Right lung (tissue), 10 donors: ENCODE data around the gene DLX2. TPM values are rescaled to one million over a fixed set of nuclear protein-coding genes. Genes with fewer than 3 reads are reported as not detected.
"Not testable (repeated sequence)": the region's sequence is repeated elsewhere in the genome, so short reads cannot be mapped to it uniquely, and the experiment has no call there.

Source experiments
- DNase-seq, 2 donors: peaks; one replicate each; pipeline ENCODE4 v3.0.0-alpha.2; 2013
- long read RNA-seq, 8 donors: transcript quantifications; one replicate each; lab custom pipeline, GENCODE V29; 2026
- polyA plus RNA-seq, 5 donors: library from polyadenylated mRNA; unstranded; fragments of 120-200 nt; gene quantifications; one replicate each; pipeline versions ENCODE4 v1.2.1 to v1.2.3, GENCODE V29; 2013; ENCODE audit warnings: inconsistent platforms in 1 of 5, low replicate concordance in 1 of 5; ENCODE audit not compliant: insufficient read length in 5 of 5, insufficient read depth in 1 of 5

DLX2 gene
- not detected for polyA plus RNA-seq
- long read RNA-seq, donor 1: 0 reads
- long read RNA-seq, donor 2: 0 reads
- long read RNA-seq, donor 3: 0 reads
- long read RNA-seq, donor 4: 0 reads
- long read RNA-seq, donor 5: 0 reads
- long read RNA-seq, donor 6: 0 reads
- long read RNA-seq, donor 7: 0 reads
- long read RNA-seq, donor 8: 0 reads

GRCh38 chr2:172102391-172103359 lies at the start of gene DLX2:
DLX2 (minus strand) TSS chr2:172102900; CDS start chr2:172102538, 362 bp downstream.
- DNase-seq: peak; percentile 78 to 81

- DNase-seq: no peak
These were observed 45.4 kb upstream of the DLX2 start for GRCh38 chr2:172147944-172148650.

GRCh38 chr2:172143817-172144216 lies 41.1 kb upstream of the DLX2 start:
- DNase-seq: no peak

GRCh38 chr2:172138727-172139126 lies 36.0 kb upstream of the DLX2 start:
- not testable (repeated sequence) for DNase-seq

GRCh38 chr2:172137943-172138342 lies 35.2 kb upstream of the DLX2 start:
- no peak for DNase-seq

- no peak for DNase-seq
These were observed 34.4 kb upstream of the DLX2 start for GRCh38 chr2:172137109-172137508.

GRCh38 chr2:172135446-172135845 lies 32.7 kb upstream of the DLX2 start:
- no peak for DNase-seq

GRCh38 chr2:172134270-172134669 lies 31.6 kb upstream of the DLX2 start:
- no peak for DNase-seq

GRCh38 chr2:172131713-172132555 lies 29.2 kb upstream of the DLX2 start:
- DNase-seq: no peak

- DNase-seq: no peak
These were observed 26.7 kb upstream of the DLX2 start for GRCh38 chr2:172129404-172129803.

- DNase-seq: no peak
These were observed 25.8 kb upstream of the DLX2 start for GRCh38 chr2:172128484-172128883.

- no peak for DNase-seq
These were observed 17.4 kb upstream of the DLX2 start for GRCh38 chr2:172120118-172120517.

- no peak for DNase-seq
These were observed 16.4 kb upstream of the DLX2 start for GRCh38 chr2:172119089-172119488.

GRCh38 chr2:172116107-172116506 lies 13.4 kb upstream of the DLX2 start:
- DNase-seq: no peak

GRCh38 chr2:172114579-172114978 lies 11.9 kb upstream of the DLX2 start:
- DNase-seq: no peak

GRCh38 chr2:172114176-172114575 lies 11.5 kb upstream of the DLX2 start:
- not testable (repeated sequence) for DNase-seq

- DNase-seq: no peak
These were observed 10.9 kb upstream of the DLX2 start for GRCh38 chr2:172113617-172114016.

- DNase-seq: no peak
These were observed 7.5 kb upstream of the DLX2 start for GRCh38 chr2:172109988-172110811.

GRCh38 chr2:172109256-172109987 lies 6.7 kb upstream of the DLX2 start:
- no peak for DNase-seq

GRCh38 chr2:172108587-172108930 lies 5.9 kb upstream of the DLX2 start:
- no peak for DNase-seq
